Measurements from ENCODE around the gene AKT1S1. TPM values are rescaled to one million over a fixed set of nuclear protein-coding genes. Genes with fewer than 3 reads are reported as not detected.
A peak's percentile ranks its signal among the peaks of the same experiment; 100 is the strongest.

AKT1S1 gene
- total RNA-seq, 1 experiment from 2014 or later = 64.6 TPM

GRCh38 chr19:49916839-49917733 lies 39.9 kb upstream of the AKT1S1 start:
- H3K27me3 Mint-ChIP-seq (ENCODE audit: insufficient read depth, unreplicated experiment) = no peaks in the 10 kb centered on the region
- POLR2A ChIA-PET = no interaction called here
- H3K9me3 ChIP-seq = 0 out of 2 replicates have a peak, but pooled peaks cover 3% of the 10 kb centered on the region
- H3K36me3 ChIP-seq (ENCODE audit: control insufficient read depth, insufficient read depth, low read length) = peaks cover 12% of the 10 kb centered on the region
- H3K4me1 Mint-ChIP-seq (ENCODE audit: low read depth, unreplicated experiment) = peaks cover 26% of the 10 kb centered on the region
- H3K9me3 Mint-ChIP-seq (ENCODE audit: unreplicated experiment) = no peaks in the 10 kb centered on the region
- no TSS peak for BruUV-seq (replicated peaks)
- no peaks in the 10 kb centered on the region for H3K27me3 ChIP-seq (replicated peaks; ENCODE audit: control insufficient read depth, insufficient read depth, low read length)
- DNase-seq = peak in 1 of 2 experiments; percentile 41
- peaks cover 98% of the 10 kb centered on the region for H3K36me3 Mint-ChIP-seq (ENCODE audit: insufficient read depth, unreplicated experiment)
- H3K4me1 ChIP-seq = peaks cover 22% of the 10 kb centered on the region
- CTCF ChIA-PET = interaction anchor here (0.7 kb wide), 1 partner anchor 27 kb away, joined by 3 read pairs; no protein-coding TSS in a partner anchor
- intact Hi-C loops (cut with micrococcal nuclease; ENCODE audit: unreplicated experiment) = no loop called here
- H3K4me3 Mint-ChIP-seq (ENCODE audit: unreplicated experiment) = no peak overlapping the region
- no peak for TF ChIP-seq CTCF (IDR thresholded peaks at IDR 0.05; ENCODE audit: insufficient read depth in 1 of 2, low read depth in 1 of 2, low read length in 1 of 2, severe bottlenecking in 1 of 2, unreplicated experiment in 1 of 2)
- no peak overlapping the region for H3K4me3 ChIP-seq (ENCODE audit: low read depth, low read length)
- H3K27ac Mint-ChIP-seq (ENCODE audit: unreplicated experiment) = no peak overlapping the region

- no TSS peak for BruUV-seq (replicated peaks)
- intact Hi-C loops (cut with micrococcal nuclease; ENCODE audit: unreplicated experiment) = no loop called here
- H3K36me3 Mint-ChIP-seq (ENCODE audit: insufficient read depth, unreplicated experiment) = peaks cover 97% of the 10 kb centered on the region
- no peak for TF ChIP-seq CTCF (IDR thresholded peaks at IDR 0.05; ENCODE audit: insufficient read depth in 1 of 2, low read depth in 1 of 2, low read length in 1 of 2, severe bottlenecking in 1 of 2, unreplicated experiment in 1 of 2)
- H3K27me3 Mint-ChIP-seq (ENCODE audit: insufficient read depth, unreplicated experiment) = no peaks in the 10 kb centered on the region
- no peaks in the 10 kb centered on the region for H3K9me3 Mint-ChIP-seq (ENCODE audit: unreplicated experiment)
- 0 out of 2 replicates have a peak, but pooled peaks cover 3% of the 10 kb centered on the region for H3K9me3 ChIP-seq
- peaks cover 30% of the 10 kb centered on the region for H3K4me1 ChIP-seq
- H3K36me3 ChIP-seq (ENCODE audit: control insufficient read depth, insufficient read depth, low read length) = peaks cover 14% of the 10 kb centered on the region
- H3K4me3 Mint-ChIP-seq (ENCODE audit: unreplicated experiment) = no peak overlapping the region
- peaks cover 36% of the 10 kb centered on the region for H3K4me1 Mint-ChIP-seq (ENCODE audit: low read depth, unreplicated experiment)
- no peak overlapping the region for H3K27ac Mint-ChIP-seq (ENCODE audit: unreplicated experiment)
- no peak for DNase-seq
- CTCF ChIA-PET = no interaction called here
- POLR2A ChIA-PET = no interaction called here
- no peak overlapping the region for H3K4me3 ChIP-seq (ENCODE audit: low read depth, low read length)
- no peaks in the 10 kb centered on the region for H3K27me3 ChIP-seq (replicated peaks; ENCODE audit: control insufficient read depth, insufficient read depth, low read length)
These were observed 38.1 kb upstream of the AKT1S1 start for GRCh38 chr19:49915271-49915670.

- peaks cover 20% of the 10 kb centered on the region for H3K36me3 ChIP-seq (ENCODE audit: control insufficient read depth, insufficient read depth, low read length)
- Mint-ChIP-seq H3K27me3 (ENCODE audit: insufficient read depth, unreplicated experiment) (no peaks in the 10 kb centered on the region), H3K36me3 (ENCODE audit: insufficient read depth, unreplicated experiment) (peaks cover 99% of the 10 kb centered on the region), H3K4me3 (ENCODE audit: unreplicated experiment) (no peak overlapping the region), H3K4me1 (ENCODE audit: low read depth, unreplicated experiment) (peaks cover 36% of the 10 kb centered on the region), H3K27ac (ENCODE audit: unreplicated experiment) (peak overlapping the region; percentile 81), H3K9me3 (ENCODE audit: unreplicated experiment) (no peaks in the 10 kb centered on the region)
- ChIA-PET CTCF (interaction anchor here (1.0 to 1.9 kb wide), 3 partner anchors 15 to 44 kb away, joined by 3 to 5 read pairs (median 4); partner anchors contain the start of genes ATF5 and NUP62), POLR2A (interaction anchor here (1.1 kb wide), 1 partner anchor 15 kb away, joined by 3 read pairs; no protein-coding TSS in a partner anchor)
- no peak for DNase-seq
- no peak overlapping the region for H3K4me3 ChIP-seq (ENCODE audit: low read depth, low read length)
- no peak for TF ChIP-seq CTCF (IDR thresholded peaks at IDR 0.05; ENCODE audit: insufficient read depth in 1 of 2, low read depth in 1 of 2, low read length in 1 of 2, severe bottlenecking in 1 of 2, unreplicated experiment in 1 of 2)
- BruUV-seq (replicated peaks) = no TSS peak
- 0 out of 2 replicates have a peak, but pooled peaks cover 3% of the 10 kb centered on the region for H3K9me3 ChIP-seq
- intact Hi-C loops (cut with micrococcal nuclease; ENCODE audit: unreplicated experiment) = no loop called here
- H3K4me1 ChIP-seq = peaks cover 30% of the 10 kb centered on the region
- H3K27me3 ChIP-seq (replicated peaks; ENCODE audit: control insufficient read depth, insufficient read depth, low read length) = no peaks in the 10 kb centered on the region
These were observed 36.6 kb upstream of the AKT1S1 start for GRCh38 chr19:49913720-49914119.
